ENCODE data around the gene B3GNT8.
"Not testable (repeated sequence)": the region's sequence is repeated elsewhere in the genome, so short reads cannot be mapped to it uniquely, and the experiment has no call there.

Gene B3GNT8

DNA sequence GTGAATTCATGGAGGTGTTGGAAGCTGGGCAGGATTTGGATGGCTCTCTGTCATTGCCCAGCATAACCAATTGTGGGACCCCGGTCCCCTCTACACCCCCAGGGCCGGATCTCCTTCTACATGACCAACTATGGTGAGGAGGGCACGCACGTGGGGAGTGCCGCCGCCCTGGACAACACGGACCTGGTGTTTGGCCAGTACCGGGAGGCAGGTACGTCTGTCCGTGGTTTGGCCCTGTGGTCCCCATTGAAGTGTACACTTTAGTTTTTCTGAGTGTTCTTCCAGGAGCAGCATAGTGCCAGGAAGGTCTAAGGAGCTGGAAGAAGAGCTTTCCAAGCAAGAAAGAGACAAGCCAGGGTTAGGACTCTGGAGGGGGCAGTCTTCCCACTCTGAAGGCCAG, 13.2 kb downstream of the B3GNT8 start:
- no peak for DNase-seq

GRCh38 chr19:41412953-41413352, 14.2 kb downstream of the B3GNT8 start:
- DNase-seq = no peak

DNA sequence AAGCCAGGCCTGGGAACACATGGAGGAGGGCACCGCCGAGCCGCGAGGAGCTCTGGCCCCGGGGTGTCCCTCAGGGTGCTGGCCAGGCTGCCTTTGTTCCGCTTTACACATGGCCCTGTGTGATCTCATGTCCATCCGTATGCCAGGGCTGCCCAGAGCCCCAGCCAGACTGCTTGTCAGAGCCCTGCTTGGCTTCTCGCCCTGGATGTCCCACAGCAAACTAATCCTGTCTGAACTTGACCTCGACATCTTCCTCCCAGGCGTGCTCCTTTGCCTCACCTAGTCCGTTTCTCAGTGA, 15.3 kb downstream of the B3GNT8 start:
- DNase-seq = no peak

DNA sequence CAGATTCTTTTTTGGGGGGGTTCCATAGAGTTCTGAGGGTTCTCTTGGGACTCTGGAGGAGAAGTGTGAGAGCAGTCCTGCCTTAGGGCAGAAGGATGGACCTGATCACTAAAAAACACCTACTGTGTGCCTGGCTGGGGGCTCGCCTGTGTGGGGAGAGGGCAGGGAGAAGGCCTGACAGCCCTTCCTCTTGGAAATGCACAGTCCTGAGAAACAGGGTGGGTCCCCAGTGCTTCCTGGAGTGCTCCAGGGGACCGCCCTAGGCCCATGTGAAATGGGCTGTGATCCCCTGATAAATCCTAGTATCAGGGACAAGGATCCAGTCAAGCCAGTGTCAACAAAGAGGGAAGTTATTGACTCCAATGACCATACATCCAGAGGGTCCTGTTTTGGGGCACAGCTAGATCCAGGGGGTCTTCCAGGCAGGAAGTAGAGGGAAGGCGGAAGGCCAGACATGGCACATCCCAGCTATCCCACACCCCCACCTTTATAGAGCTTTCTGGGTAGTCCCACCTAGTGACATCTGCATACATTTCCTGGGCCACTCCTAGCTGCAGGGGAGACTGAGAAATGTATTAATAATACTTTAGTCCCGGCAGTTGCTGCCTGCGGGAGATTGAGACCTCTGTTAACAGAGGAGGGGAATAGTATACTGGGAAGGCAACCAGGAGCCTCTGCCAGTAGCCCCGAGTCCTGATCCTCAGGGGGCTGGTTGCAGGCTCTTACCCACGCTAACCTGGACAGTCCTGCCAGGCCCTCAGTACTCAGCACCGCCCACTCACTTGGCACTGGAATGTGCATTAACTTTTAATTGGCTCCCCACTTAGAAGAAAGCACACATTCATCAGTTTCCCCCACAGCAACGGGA, 15.8 kb downstream of the B3GNT8 start:
- no peak for DNase-seq

- DNase-seq = no peak
Observed at GRCh38 chr19:41410336-41411054, 16.7 kb downstream of the B3GNT8 start.

DNA sequence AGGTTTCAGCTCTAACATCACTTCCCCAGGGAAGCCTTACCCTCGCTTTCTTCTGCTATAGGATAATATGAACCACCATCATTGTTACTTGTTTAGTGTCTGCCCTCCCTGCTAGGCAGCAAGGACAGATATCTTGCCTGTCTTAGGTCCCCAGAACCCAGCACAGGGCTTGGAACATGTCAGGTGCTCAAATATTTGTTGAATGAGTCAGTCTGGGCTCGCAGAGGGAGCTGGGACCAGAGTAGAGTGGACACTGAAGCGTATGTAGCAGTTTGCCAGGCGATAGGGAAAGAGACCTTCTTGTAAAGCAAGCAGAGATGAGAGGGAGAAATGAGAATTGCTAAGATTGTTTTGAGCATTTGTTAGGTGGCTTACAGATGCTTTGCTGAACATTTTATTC, 17.9 kb downstream of the B3GNT8 start:
- DNase-seq = no peak

DNA sequence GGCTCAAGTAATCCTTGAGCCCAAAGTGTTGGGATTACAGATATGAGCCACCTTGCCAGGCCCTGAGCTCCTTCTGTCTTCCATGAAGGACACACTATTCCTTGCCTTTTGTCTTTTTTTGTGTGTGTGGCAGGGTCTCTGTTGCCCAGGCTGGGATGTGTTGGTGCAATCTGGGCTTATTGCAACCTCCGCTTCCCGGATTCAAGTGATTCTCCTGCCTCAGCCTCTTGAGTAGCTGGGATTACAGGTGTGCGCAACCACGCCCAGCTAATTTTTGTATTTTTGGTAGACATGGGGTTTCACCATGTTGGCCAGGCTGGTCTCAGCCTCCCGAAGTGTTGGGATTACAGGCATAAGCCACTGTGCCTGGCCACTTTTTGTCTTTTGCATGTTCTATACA, 18.3 kb downstream of the B3GNT8 start:
- DNase-seq = not testable (repeated sequence)

DNA sequence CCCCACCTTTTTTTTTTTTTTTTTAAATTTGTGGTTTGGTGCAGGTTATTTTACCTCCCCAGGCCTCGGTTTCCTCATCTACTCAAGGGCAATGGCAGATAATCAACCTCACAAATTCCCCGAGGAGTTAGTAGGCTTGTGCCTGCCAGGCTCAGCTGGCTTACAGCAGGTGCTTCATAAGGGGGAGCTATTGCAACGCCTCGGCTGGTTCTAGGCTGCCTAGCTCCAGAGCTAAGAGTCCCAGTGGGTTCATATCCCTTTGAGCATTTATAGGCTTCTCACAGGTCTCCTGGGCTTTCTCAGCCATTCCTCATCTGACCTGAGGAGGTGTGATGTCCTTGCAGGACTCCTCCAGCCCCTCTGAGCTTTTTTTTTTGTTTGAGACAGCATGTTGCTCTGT, 18.9 kb downstream of the B3GNT8 start:
- no peak for DNase-seq

GRCh38 chr19:41407271-41407670, 19.9 kb downstream of the B3GNT8 start:
- no peak for DNase-seq

DNA sequence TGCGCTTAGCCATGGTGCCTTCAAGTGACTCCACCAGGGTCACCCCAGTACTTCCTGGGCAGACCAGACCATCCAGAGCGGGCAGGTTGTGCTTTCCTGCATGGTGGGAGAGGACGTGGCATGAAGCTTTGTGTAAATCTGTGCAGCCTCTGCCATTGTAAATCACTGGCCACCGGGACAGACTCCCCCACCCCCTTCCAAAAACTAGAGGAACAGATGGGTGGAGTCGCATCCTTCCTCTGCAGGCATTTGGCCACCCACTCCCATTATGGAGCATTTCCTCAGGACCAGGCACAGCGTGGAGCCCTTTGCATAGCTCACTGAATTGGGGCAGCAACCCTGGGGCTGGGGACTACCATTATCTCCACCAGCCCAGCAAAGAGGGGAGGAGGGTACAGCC, 21.4 kb downstream of the B3GNT8 start:
- no peak for DNase-seq

DNA sequence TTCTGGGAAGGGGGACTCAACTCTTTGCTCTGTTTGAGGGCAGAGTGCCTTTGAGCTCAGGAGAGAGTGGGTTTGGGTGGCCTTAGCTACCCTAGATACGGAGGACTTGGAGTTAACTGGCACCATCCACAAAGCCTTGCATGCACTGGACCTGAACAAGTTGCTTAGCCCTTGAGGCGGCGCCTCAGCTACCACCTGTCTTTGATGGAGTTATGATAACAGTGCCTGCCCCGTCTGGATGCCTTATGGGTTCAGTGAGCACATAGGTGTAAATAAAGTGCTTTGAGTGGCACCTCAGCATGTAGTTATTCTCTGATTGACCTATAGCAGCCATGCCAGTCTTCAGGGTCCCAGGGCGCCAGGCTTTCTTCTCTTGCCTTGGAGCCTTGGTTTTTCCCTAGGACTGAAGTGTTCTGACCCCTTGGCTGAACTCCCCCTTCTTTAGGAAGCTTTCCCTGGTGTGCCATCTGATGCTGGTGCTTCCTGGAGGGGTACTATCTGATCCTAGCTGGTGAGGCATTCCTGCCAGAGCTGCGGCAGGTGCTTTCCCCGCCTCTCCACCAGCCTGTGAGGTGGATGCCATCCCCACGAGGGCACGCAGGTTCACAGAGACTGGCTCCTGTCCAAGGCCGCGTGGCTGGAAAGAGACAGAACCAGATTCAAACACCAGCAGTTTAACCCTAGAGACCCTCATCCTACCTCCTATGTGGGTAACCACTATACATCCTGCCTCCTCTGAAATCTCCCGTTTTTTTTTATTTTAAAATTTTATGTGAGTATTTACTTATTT, 23.8 kb downstream of the B3GNT8 start:
- no peak for DNase-seq

- DNase-seq = no peak
Observed at GRCh38 chr19:41402010-41402409, 25.2 kb downstream of the B3GNT8 start.

DNA sequence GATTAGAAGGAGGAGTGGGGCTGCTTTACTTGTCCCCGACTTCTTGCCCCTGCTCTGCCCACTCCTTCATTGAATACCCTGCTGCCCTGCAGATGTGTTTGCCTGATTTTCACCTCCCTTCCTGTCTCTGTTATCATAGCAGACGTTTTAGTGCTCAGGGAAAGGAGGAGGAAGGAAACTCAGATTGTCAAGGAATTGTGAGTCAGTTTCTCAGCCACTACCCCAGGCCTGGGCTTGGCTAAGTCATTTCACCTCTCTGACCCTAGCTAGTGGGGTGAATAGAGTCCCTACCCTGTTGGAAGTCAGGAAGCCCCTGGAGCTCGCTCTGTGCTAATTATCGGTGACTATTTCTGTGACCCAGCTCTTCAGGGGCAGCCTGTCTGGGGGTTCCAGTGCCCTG, 25.7 kb downstream of the B3GNT8 start:
- no peak for DNase-seq

GRCh38 chr19:41399525-41399924, 27.6 kb downstream of the B3GNT8 start:
- no peak for DNase-seq

DNA sequence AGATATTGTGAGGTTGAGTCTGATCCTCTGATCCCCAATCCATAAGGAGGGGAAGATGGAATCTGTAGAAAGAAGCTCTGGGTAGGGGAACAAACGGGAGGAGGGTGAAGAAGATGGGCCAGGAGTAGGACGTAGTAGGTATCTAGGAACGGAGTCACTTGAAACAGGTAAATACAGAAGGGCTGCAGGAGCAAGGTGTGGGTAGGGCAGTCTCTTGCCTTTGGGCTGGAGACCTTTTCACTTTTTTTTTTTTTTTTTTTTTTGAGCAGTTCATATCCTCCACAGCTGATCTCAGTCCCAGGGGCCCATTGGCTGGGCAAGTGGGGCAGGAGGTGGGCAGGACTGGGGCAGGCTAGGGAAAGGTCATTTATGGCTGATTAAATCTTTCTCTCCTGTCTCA, 28.1 kb downstream of the B3GNT8 start:
- DNase-seq = no peak

GRCh38 chr19:41398598-41398997, 28.6 kb downstream of the B3GNT8 start:
- DNase-seq = no peak

- DNase-seq = no peak
Observed at GRCh38 chr19:41398050-41398418, 29.1 kb downstream of the B3GNT8 start.

GRCh38 chr19:41397086-41398049, 29.8 kb downstream of the B3GNT8 start, which contains the start of the genes BCKDHA and EXOSC5:
Gene BCKDHA (plus strand): TSS chr19:41397818. CDS start chr19:41397828, 10 bp downstream.
Gene EXOSC5 (minus strand): TSS chr19:41397359. CDS start chr19:41397328, 31 bp downstream.
- peak; percentile 99 for DNase-seq

- DNase-seq = no peak
Observed at GRCh38 chr19:41395355-41395754, 31.8 kb downstream of the B3GNT8 start.

GRCh38 chr19:41392775-41393174, 34.4 kb downstream of the B3GNT8 start:
- DNase-seq = no peak

DNA sequence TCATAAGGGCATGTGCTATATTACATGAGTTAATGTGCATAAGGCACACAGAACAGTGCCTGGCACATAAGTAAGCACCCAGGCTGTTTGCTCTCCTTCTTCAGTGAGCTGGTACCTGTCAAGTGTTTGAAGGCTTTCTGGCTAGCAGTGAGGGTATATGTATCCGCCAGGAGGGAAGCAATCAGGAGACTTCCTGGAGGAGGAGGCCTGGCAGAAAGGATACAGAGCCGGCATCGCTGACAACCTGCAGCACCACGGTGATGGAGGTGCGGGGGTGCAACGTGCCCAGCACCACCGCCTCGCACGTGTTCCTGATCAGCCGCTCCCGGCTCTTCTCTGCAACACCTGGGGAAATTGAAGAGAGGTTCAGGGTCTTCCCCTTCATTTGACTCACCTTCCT, 35.6 kb downstream of the B3GNT8 start:
- no peak for DNase-seq

GRCh38 chr19:41386442-41386841, 40.7 kb downstream of the B3GNT8 start:
- DNase-seq = no peak

Data from NCI-H526 treated with DMSO at 0.1 percent for 48 hours (cell line).